ENCODE data around the gene OR52E6.

The OR52E6 gene

GRCh38 chr11:5841797-5842196 is at the start of gene OR52E6:
TSS of gene OR52E6 (minus strand) at chr11:5841897. CDS start at chr11:5841897, 0 bp downstream.
- no peak for DNase-seq

GRCh38 chr11:5891216-5891800 is 49.6 kb upstream of the OR52E6 start:
- DNase-seq, result no peak

GRCh38 chr11:5887661-5888060 is 46.0 kb upstream of the OR52E6 start:
- DNase-seq, result no peak

GRCh38 chr11:5887172-5887571 is 45.5 kb upstream of the OR52E6 start:
- no peak for DNase-seq

- no peak for DNase-seq
Measured at GRCh38 chr11:5881756-5882155, 40.1 kb upstream of the OR52E6 start.

GRCh38 chr11:5880329-5880728 is 38.6 kb upstream of the OR52E6 start, which contains the start of gene OR52E4:
TSS of gene OR52E4 (plus strand) at chr11:5880629. CDS start at chr11:5884293, 3,664 bp downstream.
- DNase-seq, result no peak

- no peak for DNase-seq
Measured at GRCh38 chr11:5878564-5878963, 36.9 kb upstream of the OR52E6 start.

GRCh38 chr11:5865826-5866225 is 24.1 kb upstream of the OR52E6 start:
- DNase-seq, result no peak

- DNase-seq, result no peak
Measured at GRCh38 chr11:5857590-5857989, 15.9 kb upstream of the OR52E6 start, which contains the start of gene OR52E8. TSS of gene OR52E8 (minus strand) at chr11:5857690. CDS start at chr11:5857690, 0 bp downstream.

GRCh38 chr11:5851002-5851401 is 9.3 kb upstream of the OR52E6 start:
- no peak for DNase-seq

- no peak for DNase-seq
Measured at GRCh38 chr11:5847711-5848110, 6.0 kb upstream of the OR52E6 start.

GRCh38 chr11:5846701-5847100 is 5.0 kb upstream of the OR52E6 start:
- no peak for DNase-seq

GRCh38 chr11:5837695-5838094 is 4.0 kb downstream of the OR52E6 start:
- no peak for DNase-seq

- DNase-seq, result no peak
Measured at GRCh38 chr11:5833446-5833845, 8.3 kb downstream of the OR52E6 start.

GRCh38 chr11:5831196-5831829 is 10.4 kb downstream of the OR52E6 start:
- no peak for DNase-seq

- DNase-seq, result no peak
Measured at GRCh38 chr11:5818245-5818886, 23.3 kb downstream of the OR52E6 start.

- DNase-seq, result no peak
Measured at GRCh38 chr11:5815534-5815933, 26.2 kb downstream of the OR52E6 start.

- no peak for DNase-seq
Measured at GRCh38 chr11:5809905-5810795, 31.5 kb downstream of the OR52E6 start.

GRCh38 chr11:5809122-5809519 is 32.6 kb downstream of the OR52E6 start:
- DNase-seq, result no peak

GRCh38 chr11:5808500-5809121 is 33.1 kb downstream of the OR52E6 start, which contains the start of gene OR52N2:
TSS of gene OR52N2 (plus strand) at chr11:5808924. CDS start at chr11:5820336, 11,412 bp downstream.
- DNase-seq, result peak; percentile 3

- DNase-seq, result no peak
Measured at GRCh38 chr11:5807580-5807979, 34.1 kb downstream of the OR52E6 start.

- no peak for DNase-seq
Measured at GRCh38 chr11:5803982-5804381, 37.7 kb downstream of the OR52E6 start.

GRCh38 chr11:5796541-5796940 is 45.2 kb downstream of the OR52E6 start:
- no peak for DNase-seq

Data from NCI-H1694 (cell line).